GM10266 (cell line): ENCODE data around the gene TMEM108.

Experiments used
- DNase-seq: peaks from one replicate; pipeline ENCODE4 v3.0.0; 2012; ENCODE audit errors: extremely low spot score
- TF ChIP-seq, protein P1 (sequence below): IDR thresholded peaks from 2 replicates; pipeline ENCODE4 v1.5.1; 2012; ENCODE audit warnings: mild to moderate bottlenecking, low read depth; ENCODE audit not compliant: control insufficient read depth, insufficient read depth; ENCODE audit errors: missing control alignments

Gene TMEM108

GRCh38 chr3:133093366-133093765, 55.2 kb downstream of the TMEM108 start:
- TF ChIP-seq, protein P1, sequence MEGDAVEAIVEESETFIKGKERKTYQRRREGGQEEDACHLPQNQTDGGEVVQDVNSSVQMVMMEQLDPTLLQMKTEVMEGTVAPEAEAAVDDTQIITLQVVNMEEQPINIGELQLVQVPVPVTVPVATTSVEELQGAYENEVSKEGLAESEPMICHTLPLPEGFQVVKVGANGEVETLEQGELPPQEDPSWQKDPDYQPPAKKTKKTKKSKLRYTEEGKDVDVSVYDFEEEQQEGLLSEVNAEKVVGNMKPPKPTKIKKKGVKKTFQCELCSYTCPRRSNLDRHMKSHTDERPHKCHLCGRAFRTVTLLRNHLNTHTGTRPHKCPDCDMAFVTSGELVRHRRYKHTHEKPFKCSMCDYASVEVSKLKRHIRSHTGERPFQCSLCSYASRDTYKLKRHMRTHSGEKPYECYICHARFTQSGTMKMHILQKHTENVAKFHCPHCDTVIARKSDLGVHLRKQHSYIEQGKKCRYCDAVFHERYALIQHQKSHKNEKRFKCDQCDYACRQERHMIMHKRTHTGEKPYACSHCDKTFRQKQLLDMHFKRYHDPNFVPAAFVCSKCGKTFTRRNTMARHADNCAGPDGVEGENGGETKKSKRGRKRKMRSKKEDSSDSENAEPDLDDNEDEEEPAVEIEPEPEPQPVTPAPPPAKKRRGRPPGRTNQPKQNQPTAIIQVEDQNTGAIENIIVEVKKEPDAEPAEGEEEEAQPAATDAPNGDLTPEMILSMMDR = no peak
- no peak for DNase-seq

GRCh38 chr3:133096900-133097613, 58.9 kb downstream of the TMEM108 start:
- DNase-seq = no peak
- TF ChIP-seq, protein P1 = no peak

- TF ChIP-seq, protein P1 = no peak
- no peak for DNase-seq
Measured at GRCh38 chr3:133103706-133104105, 65.5 kb downstream of the TMEM108 start.

GRCh38 chr3:133106169-133106568, 68.0 kb downstream of the TMEM108 start:
- TF ChIP-seq, protein P1 = no peak

DNA sequence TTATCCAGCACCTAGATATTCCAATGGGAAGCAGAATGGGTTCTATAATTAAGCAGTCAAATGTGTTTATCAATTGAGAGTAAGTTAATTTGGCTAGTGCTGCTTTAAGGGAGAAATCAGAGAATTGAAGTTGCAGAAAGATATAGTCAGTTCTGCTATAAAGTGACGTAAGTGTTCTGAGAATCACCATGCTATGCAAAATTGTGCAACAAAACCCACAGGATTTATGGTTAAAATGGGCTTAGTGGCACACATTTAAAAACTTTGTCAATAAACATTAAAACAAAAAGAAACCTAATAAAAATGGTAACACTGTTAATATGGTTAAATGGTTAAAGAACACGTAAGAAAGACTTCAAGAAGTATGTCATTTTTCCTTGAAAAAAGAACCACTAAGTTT, 74.5 kb downstream of the TMEM108 start:
- TF ChIP-seq, protein P1 = no peak
- no peak for DNase-seq

More at GRCh38 chr3:133106169-133106568, 68.0 kb downstream of the TMEM108 start:
- no peak for DNase-seq

DNA sequence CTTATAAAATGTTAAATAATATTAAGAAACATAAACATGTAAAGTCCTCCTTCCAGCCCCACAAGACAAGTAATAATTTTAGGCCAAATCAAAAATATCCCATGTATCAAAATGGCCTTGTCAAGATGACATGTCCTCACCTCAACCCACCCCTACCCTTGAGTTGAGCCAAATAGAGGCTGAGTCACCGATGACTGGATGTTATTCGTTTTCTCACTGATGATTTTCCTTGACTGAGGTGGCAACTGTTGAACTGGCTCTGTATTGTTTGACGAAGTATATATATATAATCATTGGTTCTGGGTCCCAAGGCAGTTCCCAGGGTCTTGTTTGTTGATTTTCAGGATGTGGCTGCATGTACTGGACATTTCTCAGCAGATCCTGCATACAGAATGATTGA, 75.3 kb downstream of the TMEM108 start:
- TF ChIP-seq, protein P1 = no peak

GRCh38 chr3:133113927-133114597, 75.9 kb downstream of the TMEM108 start:
- TF ChIP-seq, protein P1 = no peak
- DNase-seq = no peak

More for the DNA sequence above, 75.3 kb downstream of the TMEM108 start:
- no peak for DNase-seq
